A172 (cell line): ENCODE measurements around the gene P2RX4. TPM values are rescaled to one million over a fixed set of nuclear protein-coding genes. Genes with fewer than 3 reads are reported as not detected.
A peak's percentile ranks its signal among the peaks of the same experiment; 100 is the strongest.
"Not testable (repeated sequence)": the region's sequence is repeated elsewhere in the genome, so short reads cannot be mapped to it uniquely, and the experiment has no call there.

Source experiments
- DNase-seq: peaks from one replicate; pipeline ENCODE4 v3.0.0-alpha.2; 2015; ENCODE audit warnings: low spot score
- total RNA-seq: library from RNA; depleted of rRNA; stranded (reverse); fragments of >200 nt; shearing (Covaris generic); gene quantifications from 2 replicates; pipeline ENCODE4 v1.2.3, GENCODE V29; 2014

The P2RX4 gene
- total RNA-seq, 1 experiment from 2014 or later = 16.2 TPM

DNA sequence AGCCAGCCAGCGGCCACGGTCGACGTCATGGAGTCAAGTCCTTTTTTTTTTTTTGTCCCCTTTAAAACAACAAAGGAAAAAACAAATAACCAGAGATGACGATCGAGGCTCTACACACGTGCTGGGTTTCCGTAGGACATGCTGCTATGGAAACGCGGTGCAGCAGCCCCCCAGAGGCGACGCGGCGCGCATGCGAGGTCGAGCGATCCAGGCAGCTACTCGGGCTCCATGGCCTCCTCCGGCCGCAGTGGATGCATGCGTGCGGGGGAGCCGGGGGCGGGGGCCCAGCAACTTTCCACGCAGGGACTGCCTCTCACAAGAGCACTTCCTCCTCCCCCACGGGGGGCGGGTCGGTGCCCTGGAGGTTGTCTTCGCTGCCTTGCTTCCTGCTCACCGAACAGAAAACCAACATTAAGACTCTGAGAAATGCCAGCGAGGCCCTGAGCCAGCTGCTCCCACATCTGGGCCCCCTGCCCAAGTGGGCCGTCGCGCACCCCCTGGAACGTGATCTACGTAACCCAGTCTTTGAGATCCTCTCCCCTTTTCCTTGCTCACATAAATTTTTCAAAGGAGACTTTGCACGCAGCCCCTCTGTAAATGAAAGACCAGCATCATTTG is 30.7 kb downstream of the P2RX4 start:
- no peak for DNase-seq

DNA sequence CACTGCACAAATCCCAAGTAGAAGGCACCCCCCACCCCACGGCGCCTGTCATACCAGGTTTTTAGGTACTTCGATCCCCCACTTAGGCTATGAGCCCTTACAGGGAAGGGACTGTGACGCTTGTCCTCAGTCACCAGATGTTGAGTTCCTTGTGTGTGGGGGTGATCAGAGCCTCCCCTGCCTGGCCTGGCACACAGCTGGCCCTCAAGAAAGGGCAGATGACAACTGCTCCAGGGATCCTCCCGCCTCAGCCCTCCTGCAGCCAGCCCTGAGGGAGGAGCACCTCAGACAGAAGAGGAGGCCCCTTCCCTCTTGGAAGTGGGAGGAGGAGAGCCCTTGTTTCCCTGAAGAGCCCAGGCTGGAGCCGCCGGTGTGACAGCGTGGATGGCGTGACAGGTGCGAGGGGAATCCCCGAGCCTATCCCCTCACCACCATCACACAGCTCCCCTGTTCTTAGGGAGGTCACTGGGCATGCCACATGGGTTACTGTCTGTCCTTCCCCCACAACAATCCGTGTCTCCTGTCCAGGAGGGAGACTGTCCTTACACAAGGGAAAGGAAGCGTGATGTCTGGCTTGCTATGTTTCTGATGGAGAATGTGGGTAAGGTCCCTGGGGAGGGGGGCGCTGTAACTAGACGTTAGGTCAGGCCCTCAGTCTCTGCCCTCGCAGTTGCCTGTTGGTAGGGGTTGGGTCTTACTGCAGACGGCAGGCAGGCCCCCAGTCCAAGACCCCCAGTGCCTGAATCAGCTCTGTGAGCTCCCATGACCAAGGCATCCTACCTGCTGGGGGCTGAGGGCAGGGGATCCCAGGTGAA is 31.4 kb downstream of the P2RX4 start:
- no peak for DNase-seq

DNA sequence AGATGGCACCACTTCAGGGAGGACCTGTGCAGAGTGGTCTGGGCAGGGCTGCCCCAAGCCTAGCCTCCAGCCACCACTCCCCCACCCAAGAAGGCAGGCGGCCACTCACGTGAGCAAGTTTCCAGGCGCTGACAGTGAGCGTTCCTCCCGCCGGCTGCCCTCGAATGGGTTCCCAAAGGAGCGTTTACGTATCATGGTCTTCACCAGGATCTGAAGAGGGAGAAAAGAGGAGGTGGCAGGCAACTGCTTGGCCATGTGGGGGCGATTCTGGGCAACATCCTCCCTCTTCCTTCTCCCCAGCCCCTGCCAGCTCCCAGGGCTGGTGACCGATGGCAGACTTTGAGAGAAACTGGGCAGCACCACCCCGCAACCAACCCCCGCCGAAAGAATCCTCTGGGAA is 35.1 kb downstream of the P2RX4 start:
- no peak for DNase-seq

DNA sequence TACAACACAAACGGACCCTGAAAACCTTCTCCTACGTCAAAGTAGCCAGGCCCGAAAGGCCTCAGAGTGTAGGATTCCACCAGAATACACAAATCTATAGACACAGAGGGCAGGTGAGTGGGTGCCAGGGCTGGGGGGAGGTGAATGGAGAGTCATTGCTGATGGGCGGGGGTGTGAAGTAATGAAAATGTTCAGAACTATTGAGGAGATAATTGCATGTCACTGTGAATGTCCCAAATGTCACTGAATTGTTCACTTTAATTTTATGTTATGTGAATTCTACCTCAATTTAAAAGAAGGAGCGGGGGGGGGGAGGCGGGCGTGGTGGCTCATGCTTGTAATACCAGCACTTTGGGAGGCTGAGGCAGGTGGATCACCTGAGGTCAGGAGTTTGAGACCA is 36.0 kb downstream of the P2RX4 start:
- DNase-seq = no peak

DNA sequence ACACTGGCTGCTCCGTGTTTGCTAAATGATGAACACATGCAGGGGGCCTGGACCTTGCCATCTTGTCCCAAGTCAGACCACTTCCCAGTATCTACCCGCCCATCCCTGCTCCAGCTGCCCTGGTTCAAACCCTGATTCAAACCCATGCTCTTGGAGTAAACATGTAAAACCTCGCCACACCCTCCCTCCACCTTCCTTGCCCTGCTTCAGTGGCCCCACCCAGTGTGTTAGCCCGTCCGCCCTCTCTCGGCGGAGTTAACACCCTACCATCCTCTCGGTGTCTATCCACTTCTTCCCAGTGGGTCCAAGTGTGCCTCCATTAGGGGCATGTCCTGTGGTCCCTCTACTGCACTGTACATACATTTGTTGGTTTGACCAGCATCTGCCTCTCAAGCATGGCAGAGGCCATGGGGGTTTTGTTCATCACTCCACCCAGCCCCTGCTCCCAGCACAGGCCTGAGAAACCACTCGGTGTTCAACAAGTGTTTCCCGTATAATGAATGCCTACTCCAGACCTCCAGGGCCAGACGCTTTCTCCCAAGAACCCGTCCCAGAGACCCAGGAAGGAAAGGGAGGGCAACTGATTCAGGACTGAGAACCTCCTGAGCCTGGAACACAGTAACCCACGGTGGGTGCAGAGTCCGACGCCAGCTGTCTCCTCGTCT is 37.1 kb downstream of the P2RX4 start:
- no peak for DNase-seq

DNA sequence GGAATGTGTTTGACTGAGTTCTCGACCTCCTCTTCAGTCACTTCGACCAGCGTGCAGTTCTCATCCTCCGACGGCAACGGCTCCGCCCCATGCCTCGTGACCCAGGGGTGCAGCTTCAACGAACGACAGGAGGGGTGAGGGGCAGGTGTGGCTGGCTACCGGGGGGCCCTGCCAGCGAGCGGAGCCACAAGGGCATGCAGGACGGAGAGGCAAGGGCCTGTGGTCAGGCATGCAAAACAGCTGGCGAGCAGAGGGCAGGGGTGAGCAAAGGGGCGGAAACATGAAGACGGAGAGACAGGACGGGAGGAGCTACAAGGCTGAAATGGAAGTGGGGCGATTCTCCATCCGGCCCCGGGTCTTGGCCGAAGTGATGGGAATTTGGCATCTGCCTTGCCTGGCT is 38.7 kb downstream of the P2RX4 start:
- DNase-seq = no peak

DNA sequence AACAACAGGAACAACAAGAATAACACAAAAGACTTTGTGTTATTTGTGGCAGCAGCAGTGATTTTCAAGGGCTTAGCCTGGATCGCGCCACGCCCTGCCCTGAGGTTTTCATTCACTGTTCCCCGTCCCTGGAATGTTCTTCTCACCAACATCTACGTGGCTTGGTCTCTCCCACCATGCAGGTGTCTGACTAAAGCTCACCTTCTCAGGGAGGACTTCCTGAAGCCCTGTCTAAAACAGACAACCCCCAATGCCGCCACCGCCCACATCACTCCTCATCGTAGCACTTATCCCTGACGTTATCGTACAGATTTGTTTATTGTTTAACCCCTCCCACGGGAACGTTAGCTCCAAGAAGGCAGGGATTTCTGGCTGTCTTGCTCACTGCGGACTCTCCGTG is 40.4 kb downstream of the P2RX4 start:
- DNase-seq = no peak

DNA sequence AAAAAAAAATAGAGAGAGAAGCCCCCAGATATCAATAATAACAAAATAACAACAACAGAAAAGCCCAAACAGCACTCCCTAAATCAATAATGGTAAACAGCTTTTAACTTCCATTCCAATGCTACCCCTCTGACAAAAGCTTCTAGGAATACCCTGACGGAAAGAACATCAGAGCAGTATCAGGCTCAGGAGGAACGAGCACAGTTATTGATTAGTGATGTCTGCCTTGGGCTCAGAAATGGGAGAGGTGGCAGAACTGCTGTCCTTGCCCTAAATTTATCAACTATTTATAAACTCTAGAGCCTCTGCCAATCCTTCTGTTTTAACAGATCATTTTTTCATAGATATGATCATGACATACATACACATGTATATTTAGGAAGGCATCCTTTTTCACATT is 41.9 kb downstream of the P2RX4 start:
- DNase-seq = no peak

DNA sequence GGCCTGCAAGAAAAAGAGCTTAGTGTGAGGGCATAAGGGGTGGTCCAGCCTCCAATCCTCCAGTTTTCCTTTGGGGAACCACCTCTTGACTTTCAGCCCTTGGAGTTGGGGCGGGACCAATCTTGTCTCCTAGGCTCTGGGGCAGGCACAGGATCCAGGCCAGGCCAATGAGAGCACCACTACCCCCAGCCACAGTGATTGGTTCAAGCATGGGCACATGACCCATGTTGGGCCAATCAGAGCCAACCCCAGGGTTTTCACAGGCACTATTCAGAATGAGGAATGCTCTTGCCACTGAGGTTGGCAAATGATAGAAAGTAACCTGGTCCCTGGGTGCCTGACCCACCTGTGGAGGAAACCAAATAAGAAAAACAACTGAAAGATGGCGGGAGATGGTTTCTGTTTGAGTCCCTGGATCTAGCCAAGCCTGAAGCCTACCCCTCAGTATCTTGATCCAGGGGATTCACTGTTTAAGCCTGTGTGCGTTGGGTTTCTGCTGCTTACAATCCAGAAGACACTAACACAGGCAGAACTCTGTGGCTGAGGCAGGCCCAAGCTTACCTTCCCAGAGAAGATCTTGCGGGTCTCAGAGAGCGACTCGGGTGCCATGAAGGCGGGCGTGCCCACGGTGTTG is 42.9 kb downstream of the P2RX4 start:
- peak; percentile 5 for DNase-seq

DNA sequence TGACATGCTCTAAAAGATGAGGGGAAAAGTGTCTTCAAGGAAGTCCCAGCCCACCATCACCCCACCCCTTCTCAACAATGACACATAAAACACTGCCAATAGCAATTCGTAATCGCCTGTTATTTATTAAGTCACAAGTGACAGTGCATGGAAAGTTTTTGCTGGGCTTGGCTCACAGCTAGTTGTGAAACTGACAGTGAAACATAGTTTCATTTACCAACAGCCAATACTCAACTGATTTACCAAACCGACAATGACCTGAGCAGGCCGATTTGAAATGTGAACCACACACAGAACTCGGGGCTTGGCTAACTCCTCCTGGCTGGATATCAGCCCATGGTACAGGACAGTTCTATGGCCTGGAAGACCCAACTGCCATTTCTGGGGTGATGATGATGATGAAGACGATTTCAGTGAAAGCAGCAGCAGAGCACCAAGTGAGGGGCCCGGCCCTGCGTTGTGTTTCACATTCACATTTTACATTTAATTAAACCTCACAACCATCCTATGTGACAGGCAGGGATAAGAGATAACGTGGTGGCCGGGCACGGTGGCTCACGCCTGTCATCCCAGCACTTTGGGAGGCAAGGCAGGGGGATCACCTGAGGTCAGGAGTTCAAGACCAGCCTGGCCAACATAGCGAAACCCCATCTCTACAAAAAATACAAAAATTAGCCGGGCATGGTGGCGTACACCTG is 43.9 kb downstream of the P2RX4 start:
- no peak for DNase-seq

DNA sequence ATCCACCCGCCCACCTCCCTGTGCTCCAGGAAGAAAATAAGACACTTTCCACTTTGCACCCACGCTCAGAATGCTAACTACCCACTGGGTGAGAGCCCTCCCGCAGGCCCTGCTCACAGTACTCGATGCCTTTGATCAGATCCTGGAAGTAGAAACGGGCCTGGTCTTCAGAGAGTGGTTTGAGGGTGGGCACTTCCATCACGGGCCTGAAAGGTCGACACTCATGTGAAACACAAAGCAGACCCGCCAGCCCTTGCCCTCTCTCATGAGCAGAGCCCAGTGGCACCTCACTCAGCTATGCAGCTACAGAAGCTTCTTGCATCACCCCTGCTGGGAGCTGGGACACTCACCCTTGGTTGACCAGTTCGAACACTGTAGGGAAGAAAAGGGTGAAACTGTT is 45.5 kb downstream of the P2RX4 start:
- DNase-seq = no peak

DNA sequence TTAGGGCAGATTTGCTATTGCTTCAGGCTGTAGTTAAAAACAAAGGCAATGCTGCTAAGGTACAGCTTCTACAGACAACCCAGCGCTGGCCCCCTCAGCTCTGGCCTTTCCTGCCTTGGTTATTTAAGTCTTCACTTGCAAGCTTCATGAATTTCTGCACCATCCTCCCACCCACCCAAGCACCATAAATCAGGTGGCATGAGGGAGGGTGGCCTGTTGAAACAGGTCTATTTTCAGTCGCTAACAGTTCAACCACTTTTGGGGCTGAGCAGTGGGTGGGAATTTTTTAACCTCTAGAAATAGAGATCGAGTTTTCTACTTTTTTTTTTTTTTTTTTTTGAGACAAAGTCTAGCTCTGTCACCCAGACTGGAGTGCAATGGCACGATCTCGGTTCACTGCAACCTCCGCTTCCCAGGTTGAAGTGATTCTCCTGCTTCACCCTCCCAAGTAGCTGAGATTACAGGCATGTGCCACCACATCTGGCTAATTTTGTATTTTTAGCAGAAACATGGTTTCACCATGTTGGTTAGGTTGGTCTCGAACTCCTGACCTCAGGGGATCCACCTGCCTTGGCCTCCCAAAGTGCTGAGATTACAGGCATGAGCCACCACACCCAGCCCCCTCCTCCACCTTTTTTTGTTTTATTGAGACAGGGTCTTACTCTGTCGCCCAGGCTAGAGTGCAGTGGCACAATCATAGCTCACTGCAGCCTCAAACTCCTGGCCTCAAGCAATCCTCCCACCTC is 47.9 kb downstream of the P2RX4 start:
- DNase-seq = not testable (repeated sequence)

DNA sequence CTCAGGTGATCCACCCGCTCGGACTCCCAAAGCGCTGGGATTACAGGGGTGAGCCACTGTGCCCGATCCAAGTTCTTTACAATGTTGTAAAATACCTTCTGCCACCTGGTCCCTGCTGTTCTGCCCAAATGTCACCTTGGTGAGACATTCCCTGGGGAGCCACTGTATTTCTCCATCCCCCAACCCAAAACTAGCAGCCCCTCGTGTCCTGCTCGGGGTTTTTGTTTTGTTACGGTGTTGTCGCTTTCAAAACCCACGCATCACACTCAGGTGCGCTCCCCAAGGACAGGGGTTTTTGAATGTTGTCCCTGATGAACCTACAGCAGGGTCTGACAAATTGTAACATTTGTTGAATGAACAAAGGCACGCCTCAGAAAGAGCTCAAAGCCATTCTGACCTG is 49.1 kb downstream of the P2RX4 start:
- DNase-seq = no peak

DNA sequence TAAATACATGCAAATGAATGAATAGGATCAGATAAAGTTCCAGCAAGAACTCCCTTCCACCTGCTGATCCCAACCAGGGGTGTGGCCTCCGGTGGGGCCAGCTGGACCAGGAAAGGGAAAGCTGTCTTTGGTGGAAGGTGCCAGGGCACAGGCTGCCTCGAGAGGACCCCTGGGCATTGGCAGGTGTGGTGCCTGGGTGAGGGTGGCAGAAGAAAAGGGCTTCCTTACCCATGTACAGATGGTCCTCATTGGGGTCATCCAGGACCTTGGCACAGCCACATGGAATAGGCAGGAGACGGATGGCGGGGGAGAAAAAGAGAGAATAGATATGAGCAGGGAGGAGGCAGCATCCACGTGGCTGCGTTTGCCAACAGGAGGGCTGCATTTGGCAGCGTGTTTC is 50.2 kb downstream of the P2RX4 start:
- no peak for DNase-seq

DNA sequence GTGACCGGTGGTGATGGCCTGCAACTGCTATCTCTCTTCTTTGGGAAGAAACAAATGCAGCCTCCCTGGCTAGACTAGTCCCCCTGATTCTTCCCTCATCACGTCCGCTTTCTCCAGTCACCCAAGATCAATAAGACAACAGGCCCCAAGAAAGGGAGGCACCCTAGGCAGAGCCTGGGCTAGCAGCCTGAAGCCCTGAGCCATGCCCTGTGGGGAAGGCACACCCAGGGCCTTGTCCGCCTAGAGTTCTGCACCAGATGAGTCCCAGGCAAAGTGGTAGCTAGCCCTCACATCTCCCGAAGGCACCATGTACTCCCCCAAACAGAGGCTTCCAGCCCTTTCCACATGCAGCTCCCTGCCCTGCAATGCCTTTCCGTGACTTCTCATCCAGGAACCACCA is 51.5 kb downstream of the P2RX4 start:
- DNase-seq = no peak

DNA sequence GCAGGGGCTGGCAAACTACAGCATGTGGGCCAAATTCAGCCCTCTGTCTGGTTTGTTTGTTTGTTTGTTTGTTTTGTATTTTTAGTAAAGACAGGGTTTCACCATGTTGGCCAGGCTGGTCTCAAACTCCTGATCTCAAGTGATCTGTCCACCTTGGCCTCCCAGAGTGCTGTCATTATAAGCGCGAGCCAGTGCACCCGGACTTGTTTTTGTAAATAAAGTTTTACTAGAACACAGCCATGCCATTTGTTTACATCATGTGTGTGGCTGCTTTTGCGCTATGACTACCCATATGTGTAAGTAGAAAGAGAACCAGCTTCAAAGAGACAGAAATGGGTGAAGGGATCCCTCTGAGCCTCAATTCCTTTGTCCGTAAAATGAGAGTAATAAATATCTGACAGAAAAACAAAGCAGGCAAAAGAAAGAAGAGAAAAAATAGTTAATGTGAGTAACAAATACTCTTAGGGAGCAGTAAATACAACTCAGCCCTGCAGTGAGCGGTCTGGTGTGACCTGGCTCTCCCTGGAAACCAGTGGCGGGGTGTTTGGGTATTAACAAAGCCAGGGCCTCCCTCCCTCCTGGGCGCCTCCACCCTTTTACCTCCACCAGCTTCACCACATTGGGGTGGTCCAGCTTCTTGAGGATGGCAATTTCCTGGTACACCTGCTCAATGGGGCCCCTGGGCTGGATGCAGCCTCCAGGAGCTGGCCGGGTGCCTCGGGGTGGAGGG is 53.4 kb downstream of the P2RX4 start:
- DNase-seq = no peak

DNA sequence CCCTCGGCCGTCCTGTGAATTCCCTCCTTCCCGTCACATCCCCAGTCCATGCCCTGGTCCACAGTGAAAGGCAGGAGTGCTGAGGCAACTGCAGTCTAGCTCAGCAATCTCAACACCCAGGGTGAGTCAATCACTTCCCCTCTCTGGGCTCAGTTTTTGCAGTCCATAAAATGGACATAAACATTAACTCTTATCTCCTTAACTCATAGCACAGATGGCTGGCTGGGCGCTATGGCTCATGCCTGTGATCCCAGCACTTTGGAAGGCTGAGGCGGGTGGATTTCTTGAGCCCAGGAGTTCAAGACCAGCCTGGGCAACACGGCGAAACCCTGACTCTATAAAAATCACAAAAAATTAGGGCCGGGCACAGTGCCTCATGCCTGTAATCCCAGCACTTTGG is 54.2 kb downstream of the P2RX4 start:
- no peak for DNase-seq

DNA sequence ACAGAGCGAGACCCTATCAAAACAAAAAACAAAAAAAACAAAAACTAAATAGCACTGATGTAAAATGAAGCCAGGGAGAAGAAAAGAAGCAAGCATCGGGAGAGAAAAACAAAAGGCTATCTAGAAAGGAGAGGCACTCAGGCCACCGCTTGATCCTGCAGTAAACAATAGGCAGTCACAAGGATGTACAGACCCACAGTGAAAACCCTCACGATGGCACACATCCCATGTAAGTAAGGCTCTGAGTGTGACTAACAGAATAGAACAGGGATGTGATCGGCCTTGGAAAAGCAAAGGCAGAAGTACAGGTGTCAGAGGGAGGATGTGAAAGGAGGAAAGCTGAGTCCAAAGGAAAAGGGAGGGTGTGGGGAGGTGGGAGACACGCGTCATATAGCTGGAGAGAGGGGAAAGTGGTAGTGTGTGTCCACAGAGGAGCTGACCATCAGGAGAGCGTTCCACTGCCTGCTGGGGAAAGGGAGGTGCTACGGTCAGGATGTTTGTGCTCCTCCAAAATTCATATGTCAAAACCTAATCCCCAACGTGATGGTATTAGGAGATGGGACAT is 55.1 kb downstream of the P2RX4 start:
- DNase-seq = no peak

DNA sequence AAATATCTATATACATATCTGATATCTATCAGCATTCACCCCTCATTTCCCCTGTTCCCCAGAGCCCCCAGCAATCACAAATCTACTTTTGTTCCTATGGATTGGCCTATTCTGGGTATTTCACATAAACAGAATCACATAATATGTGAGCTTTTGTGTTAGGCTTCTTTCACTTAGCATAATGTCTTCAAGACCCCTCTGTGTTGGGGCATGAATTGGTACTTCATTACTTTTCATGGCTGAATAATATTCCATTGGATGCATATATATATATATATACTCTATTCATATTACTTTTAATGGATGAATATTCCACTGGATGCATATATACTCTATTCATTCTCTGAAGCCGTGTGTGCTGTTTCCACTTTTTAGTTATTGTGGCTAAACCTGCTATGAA is 57.9 kb downstream of the P2RX4 start:
- DNase-seq = no peak

DNA sequence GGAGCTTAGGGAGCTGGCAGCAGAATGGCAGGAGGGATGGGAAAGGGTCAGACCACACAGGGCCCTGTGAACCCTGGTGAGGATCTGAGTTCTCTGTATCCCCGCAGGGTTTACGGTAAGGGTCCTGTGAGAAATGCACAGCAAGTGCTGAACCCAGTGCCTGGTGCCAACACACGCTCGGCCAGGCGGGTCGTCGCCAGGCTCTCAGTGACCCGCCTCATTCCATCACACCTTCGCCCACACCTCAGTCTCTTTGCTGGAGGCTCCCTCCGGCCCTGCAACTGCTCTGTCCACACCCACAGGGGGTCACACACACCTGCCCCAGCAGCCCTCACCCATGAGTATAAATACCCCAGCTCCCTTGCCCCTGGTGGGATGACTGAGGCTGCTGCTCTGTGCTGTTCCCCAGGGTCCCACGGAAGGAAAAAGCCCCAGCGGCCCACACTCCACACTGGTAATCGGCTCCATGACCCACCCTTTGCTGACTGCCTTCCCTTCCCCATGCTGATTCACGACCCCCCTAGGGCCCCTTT is 63.5 kb downstream of the P2RX4 start:
- no peak for DNase-seq
